ENCODE measurements around the gene RHEB.

RHEB gene

DNA sequence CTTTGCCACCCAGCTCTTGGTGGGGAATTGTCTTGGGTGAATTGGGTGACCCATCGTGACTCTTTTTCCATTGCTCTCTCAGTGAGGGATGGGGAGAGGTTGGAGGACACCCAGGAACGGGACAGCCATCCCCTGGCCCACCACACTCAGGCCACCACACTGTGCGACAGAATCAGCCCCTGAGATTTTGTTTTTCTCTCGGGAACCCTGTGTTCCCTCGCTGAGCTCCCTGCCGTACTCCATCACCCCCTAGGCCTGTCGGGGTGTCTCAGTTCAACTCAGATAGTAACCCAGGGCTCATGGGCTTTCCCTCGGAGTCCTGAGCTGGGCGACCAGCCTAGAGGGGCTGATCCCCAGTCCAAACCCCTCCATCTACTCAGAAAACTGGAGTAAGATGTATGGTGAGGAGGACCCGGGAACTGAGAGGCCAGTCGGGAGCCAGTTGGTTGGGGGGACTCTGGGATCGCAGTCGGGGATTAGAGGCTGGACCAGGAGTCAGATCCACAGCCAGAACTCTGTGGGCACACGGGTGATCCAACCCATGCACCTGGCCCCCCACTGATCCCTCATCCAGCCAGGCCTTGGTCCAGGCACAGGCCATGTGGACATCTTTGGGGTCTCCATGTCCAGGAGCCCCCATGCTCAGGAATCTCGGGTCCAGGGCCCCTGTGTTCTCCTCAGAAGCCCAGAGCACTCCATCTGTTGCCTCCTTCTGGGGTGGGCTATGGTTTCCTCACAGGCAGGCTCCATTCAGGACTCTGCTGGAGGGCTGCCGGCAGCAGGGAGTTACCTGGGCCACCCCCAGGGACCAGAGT lies 89.1 kb downstream of the RHEB start:
- DNase-seq, result no peak

GRCh38 chr7:151429560-151430331 lies 89.9 kb downstream of the RHEB start:
- no peak for DNase-seq

- DNase-seq, result no peak
These were observed 90.5 kb downstream of the RHEB start for GRCh38 chr7:151429237-151429559.

- no peak for DNase-seq
These were observed 91.1 kb downstream of the RHEB start for GRCh38 chr7:151428378-151429236.

DNA sequence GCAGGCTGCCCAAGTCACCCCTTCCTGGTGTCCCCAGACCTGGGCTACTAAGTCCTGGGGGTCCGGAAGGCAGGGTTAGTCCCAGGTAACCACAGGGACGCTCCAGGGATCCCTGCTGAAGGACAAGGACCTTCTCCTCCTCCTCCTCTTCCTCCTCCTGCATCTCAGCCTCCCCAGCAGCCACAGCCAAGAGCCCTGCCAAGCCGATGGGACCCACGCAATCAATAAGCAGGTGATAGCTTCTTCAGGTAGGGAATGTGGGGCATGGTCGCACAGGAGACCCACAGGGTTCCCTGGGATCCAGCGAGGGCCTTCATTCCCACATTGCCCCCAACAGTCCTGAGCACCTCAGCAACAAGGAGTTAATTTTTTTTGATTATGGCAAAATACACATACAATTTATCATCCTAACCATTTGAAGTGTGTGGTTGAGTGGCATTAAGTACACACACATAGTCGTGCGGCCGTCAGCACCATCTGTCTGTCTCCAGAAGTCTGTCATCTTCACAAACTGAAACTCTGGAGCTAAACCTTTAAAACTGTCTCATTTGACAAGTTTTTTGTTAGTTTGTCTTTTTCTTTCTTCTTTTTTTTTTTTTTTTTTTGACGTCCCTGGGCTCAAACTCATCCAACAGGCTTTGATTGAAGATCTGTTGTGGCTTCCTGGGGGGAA lies 91.9 kb downstream of the RHEB start:
- no peak for DNase-seq

- no peak for DNase-seq
These were observed 92.6 kb downstream of the RHEB start for GRCh38 chr7:151426904-151427704.

GRCh38 chr7:151426441-151426903 lies 93.2 kb downstream of the RHEB start:
- no peak for DNase-seq

- no peak for DNase-seq
These were observed 93.8 kb downstream of the RHEB start for GRCh38 chr7:151425670-151426440.

- no peak for DNase-seq
These were observed 94.9 kb downstream of the RHEB start for GRCh38 chr7:151424799-151425198.

DNA sequence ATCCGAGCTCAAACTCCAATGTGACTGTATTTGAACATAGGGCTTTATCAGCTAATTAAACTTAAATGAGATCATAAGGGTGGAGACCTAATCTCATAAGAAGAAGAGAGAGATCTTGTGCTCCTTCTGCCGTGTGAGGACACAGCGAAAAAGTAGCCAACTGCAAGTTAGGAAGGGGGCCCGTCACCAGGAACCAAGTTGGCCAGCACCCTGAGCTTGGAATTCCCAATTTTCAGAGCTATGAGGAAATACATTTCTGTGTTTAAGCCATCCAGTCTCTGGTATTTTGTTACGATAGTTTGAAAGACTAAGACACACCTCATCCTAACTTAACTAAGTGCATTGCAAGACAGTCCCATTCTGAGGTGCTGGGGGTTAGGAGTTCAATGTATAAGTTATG lies 95.8 kb downstream of the RHEB start:
- no peak for DNase-seq

DNA sequence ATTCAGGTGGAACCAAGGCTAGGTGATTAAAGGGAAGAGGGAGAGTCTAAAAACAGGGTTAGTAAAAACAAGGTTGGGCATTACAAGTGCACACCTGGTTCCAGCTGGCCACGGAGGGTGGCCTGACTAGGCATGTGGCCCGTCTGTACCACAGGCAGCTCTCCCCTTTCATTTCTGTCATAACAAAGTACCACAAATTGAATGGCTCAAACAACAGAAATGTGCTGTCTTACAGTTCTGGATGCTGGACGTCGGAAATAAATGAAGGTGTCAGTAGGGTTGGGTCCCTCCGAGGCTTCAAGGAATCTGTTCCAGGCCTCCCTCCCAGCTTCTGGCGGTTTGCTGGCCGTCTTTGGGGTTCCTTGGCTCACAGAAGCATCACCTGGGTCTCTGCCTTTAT lies 96.5 kb downstream of the RHEB start:
- no peak for DNase-seq

DNA sequence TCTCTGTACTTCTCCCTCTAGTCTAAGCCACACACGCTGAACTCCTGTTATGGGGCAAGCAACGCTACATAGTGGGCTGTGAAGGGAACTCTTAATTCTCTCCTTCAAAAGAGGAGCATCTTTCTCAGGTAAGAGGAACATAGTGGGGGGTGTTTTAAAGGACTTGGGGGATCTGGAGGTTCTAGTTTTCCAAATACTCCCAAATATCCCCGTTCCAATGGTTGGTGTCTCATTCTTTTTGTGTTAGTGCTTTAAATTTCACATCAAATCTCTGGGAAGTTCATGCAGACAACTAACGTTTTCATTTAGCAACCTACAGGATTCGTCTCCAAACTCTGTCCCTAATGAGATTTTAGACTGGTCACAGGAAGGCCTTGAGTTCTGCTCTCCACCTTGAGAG lies 97.5 kb downstream of the RHEB start:
- DNase-seq, result no peak

- DNase-seq, result no peak
These were observed 99.6 kb downstream of the RHEB start for GRCh38 chr7:151420144-151420543.

DNA sequence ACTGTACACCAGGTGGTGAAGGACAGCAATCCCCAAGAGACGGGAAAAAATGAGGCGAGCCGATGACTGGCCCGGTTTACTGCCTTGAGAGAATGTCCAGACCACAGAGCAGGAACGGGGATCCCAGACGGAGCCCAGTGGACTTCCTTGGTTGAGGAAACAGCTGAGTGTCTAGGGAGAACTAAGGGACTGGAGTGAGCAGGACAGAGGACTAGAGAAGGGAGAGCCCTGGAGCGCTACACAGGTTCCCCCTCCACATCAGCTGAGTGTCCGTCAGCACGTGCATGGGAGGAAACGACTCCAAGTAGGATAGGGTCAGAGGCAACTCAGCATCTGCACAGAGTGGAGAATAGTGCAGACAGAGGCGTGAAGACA lies 102.8 kb downstream of the RHEB start:
- no peak for DNase-seq

- no peak for DNase-seq
These were observed 103.4 kb downstream of the RHEB start for GRCh38 chr7:151416112-151416940.

Data from NCI-H2171 (cell line).